NT2/D1 (cell line): ENCODE data around the gene OTUD7B.

ENCODE experiments used
- DNase-seq: peaks from one replicate; pipeline ENCODE4 v3.0.0-alpha.2; 2011; ENCODE audit warnings: low read depth, low spot score
- H3K27me3 ChIP-seq: 2 replicates; pipeline ENCODE4 v1.6.0; 2011; ENCODE audit warnings: mild to moderate bottlenecking; ENCODE audit not compliant: insufficient read length, insufficient read depth
- H3K36me3 ChIP-seq: 2 replicates; pipeline ENCODE4 v1.6.1; 2011; ENCODE audit warnings: mild to moderate bottlenecking, low read length, mixed read lengths; ENCODE audit not compliant: insufficient read depth, insufficient read length
- H3K4me1 ChIP-seq: 2 replicates; pipeline ENCODE4 v1.5.1; 2011; ENCODE audit not compliant: insufficient read depth, insufficient read length
- H3K4me3 ChIP-seq: 2 replicates; pipeline ENCODE4 v1.5.1; 2011; ENCODE audit warnings: low read depth; ENCODE audit not compliant: insufficient read length
- H3K9ac ChIP-seq: 2 replicates; pipeline ENCODE4 v1.6.0; 2011; ENCODE audit warnings: low read depth; ENCODE audit not compliant: insufficient read length
- H3K9me3 ChIP-seq: 2 replicates; pipeline ENCODE4 v1.5.1; 2011; ENCODE audit warnings: mild to moderate bottlenecking, low read length; ENCODE audit not compliant: insufficient read depth
- SUZ12 ChIP-seq: IDR thresholded peaks from 2 replicates; pipeline ENCODE4 v1.6.1; 2011; ENCODE audit not compliant: insufficient read length, insufficient read depth; ENCODE audit errors: extremely low read depth
- YY1 ChIP-seq: IDR thresholded peaks from 2 replicates; pipeline ENCODE4 v1.6.1; 2011; ENCODE audit not compliant: insufficient read length, insufficient read depth
- ZNF274 ChIP-seq: IDR thresholded peaks from 2 replicates; pipeline ENCODE4 v1.6.1; 2011; ENCODE audit warnings: mild to moderate bottlenecking, low read depth, low read length

Gene OTUD7B

DNA sequence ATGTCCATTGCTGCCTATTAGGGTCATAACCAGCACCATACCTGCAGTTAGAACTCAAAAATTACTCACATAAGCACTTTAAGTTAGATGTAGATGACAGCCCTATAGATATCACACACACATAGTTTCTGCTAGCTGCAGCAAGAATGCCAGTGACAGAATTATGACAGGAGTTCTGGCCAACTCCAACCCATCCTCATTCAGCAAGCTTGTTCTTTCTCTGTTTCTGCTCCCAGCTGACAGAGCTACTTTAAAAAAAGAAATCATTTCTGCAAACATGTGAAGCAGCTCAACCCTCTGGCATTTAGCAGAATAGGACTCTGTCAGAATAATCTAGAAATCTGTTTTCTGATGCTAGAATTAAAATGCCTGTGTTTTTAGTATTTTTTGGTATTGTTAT, 23.8 kb upstream of the OTUD7B start:
- TF ChIP-seq SUZ12 = no peak
- TF ChIP-seq YY1 = no peak
- no peak for TF ChIP-seq ZNF274
- no peak for DNase-seq
- Histone ChIP-seq H3K9me3 (no peaks in the 10 kb centered on the region), H3K4me3 (no peak overlapping the region), H3K4me1 (no peaks in the 10 kb centered on the region), H3K27me3 (no peaks in the 10 kb centered on the region), H3K36me3 (no peaks in the 10 kb centered on the region), H3K9ac (no peak overlapping the region)

DNA sequence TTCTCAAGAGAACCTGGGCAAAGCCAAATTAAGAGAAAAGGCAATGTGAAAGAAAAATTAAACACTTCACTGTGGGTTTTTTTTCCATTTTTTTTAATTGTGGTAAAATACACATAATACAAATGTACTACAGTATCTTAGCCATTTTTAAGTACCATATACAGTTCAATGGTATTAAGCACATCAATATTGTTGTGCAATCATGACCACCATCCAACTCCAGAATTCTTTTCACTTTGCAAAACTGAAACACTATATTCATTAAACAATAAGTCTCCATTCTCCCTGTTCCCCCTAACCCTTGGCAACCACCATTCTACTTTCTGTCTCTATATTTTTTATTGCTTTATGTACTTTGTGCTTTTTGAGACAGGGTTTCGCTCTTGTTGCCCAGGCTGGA, 17.8 kb upstream of the OTUD7B start:
- H3K4me3 ChIP-seq = no peak overlapping the region
- H3K4me1 ChIP-seq = no peaks in the 10 kb centered on the region
- H3K36me3 ChIP-seq = no peaks in the 10 kb centered on the region
- no peak for TF ChIP-seq YY1
- no peak for TF ChIP-seq SUZ12
- TF ChIP-seq ZNF274 = no peak
- no peaks in the 10 kb centered on the region for H3K27me3 ChIP-seq
- DNase-seq = no peak
- H3K9me3 ChIP-seq = no peaks in the 10 kb centered on the region
- H3K9ac ChIP-seq = no peak overlapping the region

DNA sequence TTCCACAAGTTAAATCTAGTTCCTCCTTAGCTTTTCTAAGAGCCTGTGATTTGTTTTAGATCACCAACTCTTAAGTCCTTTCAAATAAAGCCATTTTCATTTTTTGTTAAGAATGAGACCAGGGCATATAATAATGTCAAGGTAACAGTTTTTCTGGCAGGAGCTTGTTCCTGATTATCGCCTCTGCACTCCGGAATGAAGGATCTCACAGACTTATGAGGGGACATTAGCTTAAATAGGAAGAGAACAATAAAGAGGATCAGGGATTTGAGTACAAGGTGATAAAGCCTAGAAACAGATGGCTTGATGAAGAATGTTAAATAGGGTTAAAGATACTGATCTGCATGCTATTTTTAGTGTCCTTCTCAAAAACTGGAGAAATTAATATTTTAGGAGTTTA, 13.6 kb upstream of the OTUD7B start:
- Histone ChIP-seq H3K9ac (no peak overlapping the region), H3K36me3 (no peaks in the 10 kb centered on the region), H3K9me3 (no peaks in the 10 kb centered on the region)

DNA sequence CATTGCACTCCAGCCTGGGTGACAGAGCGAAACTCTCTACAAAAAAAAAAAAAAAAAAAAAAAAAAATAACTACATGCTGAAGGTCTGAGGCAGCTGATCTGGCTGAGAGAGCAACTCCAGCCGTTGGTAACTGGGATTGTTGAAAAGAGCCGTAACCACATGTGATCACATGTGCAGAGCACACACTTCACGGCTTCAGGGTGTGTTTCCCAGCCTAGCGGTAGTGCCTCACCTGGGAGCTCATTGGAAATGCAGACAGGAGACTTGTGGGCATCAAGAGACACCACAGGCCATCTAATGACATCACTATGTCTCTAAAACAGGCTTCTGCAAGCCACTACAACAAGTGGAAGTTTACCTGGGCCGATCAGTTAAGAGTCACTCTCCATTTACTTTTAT, 11.8 kb upstream of the OTUD7B start:
- no peaks in the 10 kb centered on the region for H3K9me3 ChIP-seq
- H3K9ac ChIP-seq = no peak overlapping the region
- H3K36me3 ChIP-seq = no peaks in the 10 kb centered on the region
- TF ChIP-seq ZNF274 (no peak), YY1 (no peak), SUZ12 (no peak)
- peaks cover 6% of the 10 kb centered on the region for H3K4me1 ChIP-seq
- no peaks in the 10 kb centered on the region for H3K27me3 ChIP-seq
- no peak overlapping the region for H3K4me3 ChIP-seq
- DNase-seq = no peak

More for the DNA sequence above, 13.6 kb upstream of the OTUD7B start:
- no peaks in the 10 kb centered on the region for H3K27me3 ChIP-seq
- TF ChIP-seq ZNF274 = no peak
- TF ChIP-seq YY1 = no peak
- TF ChIP-seq SUZ12 = no peak
- no peak for DNase-seq
- no peak overlapping the region for H3K4me3 ChIP-seq
- peaks cover 3% of the 10 kb centered on the region for H3K4me1 ChIP-seq

DNA sequence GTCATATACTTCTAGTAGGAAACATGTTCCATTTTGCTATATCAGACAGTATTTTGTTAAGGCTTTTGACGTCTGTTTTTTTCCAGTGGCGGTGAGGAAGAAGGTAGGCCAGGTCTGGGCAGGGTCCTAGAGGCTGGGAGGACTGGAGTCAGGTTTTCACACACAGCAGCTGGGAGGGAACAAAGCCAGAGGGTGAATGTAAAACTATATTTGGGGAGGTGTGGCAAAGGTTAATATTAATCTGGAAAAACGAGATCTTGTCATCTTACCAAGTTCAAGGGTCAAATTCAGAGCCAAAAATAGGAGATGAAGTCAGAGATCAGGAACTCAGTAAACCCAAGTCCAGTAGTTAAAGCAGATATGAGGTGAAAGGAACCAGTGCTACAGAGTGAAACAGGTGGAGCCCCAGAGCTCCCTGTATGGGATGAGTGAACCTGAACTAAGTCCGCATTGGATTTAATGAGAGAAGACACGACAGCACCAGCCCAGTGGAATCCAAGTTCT, 10.7 kb upstream of the OTUD7B start:
- Histone ChIP-seq H3K36me3 (no peaks in the 10 kb centered on the region), H3K27me3 (no peaks in the 10 kb centered on the region), H3K4me3 (no peak overlapping the region), H3K9ac (no peak overlapping the region), H3K9me3 (no peaks in the 10 kb centered on the region), H3K4me1 (peaks cover 6% of the 10 kb centered on the region)
- DNase-seq = no peak
- no peak for TF ChIP-seq YY1
- TF ChIP-seq ZNF274 = no peak
- TF ChIP-seq SUZ12 = no peak

DNA sequence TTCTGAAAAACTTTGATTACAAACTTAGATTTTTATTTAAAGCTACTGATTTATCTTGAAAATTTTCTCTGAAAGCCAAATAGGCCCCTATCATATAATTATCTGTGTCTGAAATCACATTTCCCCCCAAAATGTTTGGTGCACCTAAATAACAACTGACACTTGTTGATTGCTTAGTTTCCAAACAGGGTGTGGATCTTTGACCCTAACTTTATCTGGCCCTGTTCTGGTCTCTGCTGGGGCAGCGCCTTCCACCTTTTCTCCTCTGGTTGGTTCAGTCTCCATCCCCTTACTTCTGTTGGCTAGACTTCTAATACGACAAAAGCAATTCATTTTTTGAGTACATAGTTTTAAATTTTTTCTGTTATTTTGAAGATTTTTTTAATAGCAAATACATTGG, 10.2 kb upstream of the OTUD7B start:
- TF ChIP-seq SUZ12 (no peak), ZNF274 (no peak), YY1 (no peak)
- Histone ChIP-seq H3K9ac (no peak overlapping the region), H3K36me3 (no peaks in the 10 kb centered on the region), H3K4me3 (no peak overlapping the region), H3K4me1 (peaks cover 6% of the 10 kb centered on the region), H3K9me3 (no peaks in the 10 kb centered on the region), H3K27me3 (no peaks in the 10 kb centered on the region)
- DNase-seq = no peak

DNA sequence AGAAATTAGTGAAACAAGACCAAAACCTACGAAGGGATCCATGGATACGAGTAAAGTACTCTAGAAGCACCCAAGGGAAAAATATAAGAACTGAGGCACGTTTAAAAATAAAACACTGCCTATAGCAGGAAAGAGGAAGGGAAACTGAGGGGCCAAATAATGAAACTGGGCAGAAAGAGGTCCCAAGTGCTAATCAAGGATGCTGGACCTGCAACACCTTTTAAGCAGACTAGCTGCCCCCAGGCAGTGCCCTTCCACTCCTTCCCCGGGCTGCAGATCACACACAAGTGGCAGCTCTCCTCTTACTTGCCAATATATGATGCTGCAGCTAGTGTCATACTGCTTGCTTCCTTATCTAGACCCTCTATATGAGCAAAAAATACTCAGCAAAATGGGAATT, 7.6 kb upstream of the OTUD7B start:
- H3K9me3 ChIP-seq = no peaks in the 10 kb centered on the region
- DNase-seq = no peak
- TF ChIP-seq YY1 (no peak), SUZ12 (no peak), ZNF274 (no peak)
- no peaks in the 10 kb centered on the region for H3K27me3 ChIP-seq
- peaks cover 6% of the 10 kb centered on the region for H3K4me1 ChIP-seq
- H3K36me3 ChIP-seq = no peaks in the 10 kb centered on the region
- no peak overlapping the region for H3K9ac ChIP-seq
- H3K4me3 ChIP-seq = no peak overlapping the region
